ENCODE results near the gene TSC22D2.

DNA sequence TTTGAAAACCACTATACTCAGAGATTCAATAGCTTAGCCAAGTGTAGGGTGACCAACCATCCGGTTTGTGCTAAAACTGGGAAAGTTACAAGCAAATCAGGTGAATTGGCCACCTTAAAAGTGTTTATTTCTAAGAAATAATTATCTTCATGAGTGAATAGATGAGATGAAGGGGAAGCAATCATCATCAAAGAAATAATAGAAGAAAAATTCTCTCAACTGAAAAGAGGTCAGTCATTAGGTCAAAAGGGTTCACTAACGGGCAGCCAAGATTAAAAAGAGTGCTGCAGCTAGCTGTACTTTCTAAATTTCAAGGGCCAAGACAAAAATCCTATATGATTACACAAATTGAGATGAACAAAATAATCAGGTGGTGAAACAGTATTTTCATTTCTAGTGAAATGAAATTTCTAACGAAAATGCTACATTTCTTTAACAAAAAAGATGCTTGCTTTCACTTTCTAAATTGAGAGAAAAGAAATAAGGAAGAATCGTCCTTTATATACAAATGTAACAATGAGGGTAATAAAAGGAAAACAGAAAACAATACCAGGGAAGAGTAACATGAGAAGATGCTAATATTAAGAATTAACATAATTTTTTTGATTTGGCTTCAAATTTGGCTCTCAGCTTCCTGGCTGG lies 34.7 kb upstream of the TSC22D2 start:
- TF ChIP-seq, protein P1, sequence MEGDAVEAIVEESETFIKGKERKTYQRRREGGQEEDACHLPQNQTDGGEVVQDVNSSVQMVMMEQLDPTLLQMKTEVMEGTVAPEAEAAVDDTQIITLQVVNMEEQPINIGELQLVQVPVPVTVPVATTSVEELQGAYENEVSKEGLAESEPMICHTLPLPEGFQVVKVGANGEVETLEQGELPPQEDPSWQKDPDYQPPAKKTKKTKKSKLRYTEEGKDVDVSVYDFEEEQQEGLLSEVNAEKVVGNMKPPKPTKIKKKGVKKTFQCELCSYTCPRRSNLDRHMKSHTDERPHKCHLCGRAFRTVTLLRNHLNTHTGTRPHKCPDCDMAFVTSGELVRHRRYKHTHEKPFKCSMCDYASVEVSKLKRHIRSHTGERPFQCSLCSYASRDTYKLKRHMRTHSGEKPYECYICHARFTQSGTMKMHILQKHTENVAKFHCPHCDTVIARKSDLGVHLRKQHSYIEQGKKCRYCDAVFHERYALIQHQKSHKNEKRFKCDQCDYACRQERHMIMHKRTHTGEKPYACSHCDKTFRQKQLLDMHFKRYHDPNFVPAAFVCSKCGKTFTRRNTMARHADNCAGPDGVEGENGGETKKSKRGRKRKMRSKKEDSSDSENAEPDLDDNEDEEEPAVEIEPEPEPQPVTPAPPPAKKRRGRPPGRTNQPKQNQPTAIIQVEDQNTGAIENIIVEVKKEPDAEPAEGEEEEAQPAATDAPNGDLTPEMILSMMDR (IDR thresholded peaks at IDR 0.05; ENCODE audit: poor library complexity, severe bottlenecking): no peak
- no peak for TF ChIP-seq REST (IDR thresholded peaks at IDR 0.05; ENCODE audit: borderline replicate concordance)
- TF ChIP-seq EZH2 (IDR thresholded peaks at IDR 0.05; ENCODE audit: borderline replicate concordance, insufficient read depth, low read length, poor library complexity, severe bottlenecking): no peak
- TF ChIP-seq POLR2AphosphoS5 (IDR thresholded peaks at IDR 0.05): no peak
- no peak for TF ChIP-seq EP300 (conservative IDR thresholded peaks at IDR 0.05; ENCODE audit: poor library complexity, severe bottlenecking)
- TF ChIP-seq RAD21 (conservative IDR thresholded peaks at IDR 0.05): no peak
- no peak for TF ChIP-seq TAF1 (IDR thresholded peaks at IDR 0.05; ENCODE audit: low read depth)
